ENCODE data around the gene JAKMIP2.

The JAKMIP2 gene

GRCh38 chr5:147735621-147736125 is 46.9 kb downstream of the JAKMIP2 start:
- no peak for DNase-seq (ENCODE audit: low read depth in 1 of 2, low spot score in 1 of 2)
- H3K27me3 ChIP-seq (ENCODE audit: insufficient read depth, poor library complexity, severe bottlenecking) = no peaks in the 10 kb centered on the region
- no peak overlapping the region for H3K4me3 ChIP-seq (replicated peaks; ENCODE audit: insufficient read depth, low read length)
- H3K27ac ChIP-seq (replicated peaks) = no peak overlapping the region
- TF ChIP-seq CTCF (IDR thresholded peaks at IDR 0.05; ENCODE audit: insufficient read depth, low read length) = no peak
- no peak for TF ChIP-seq REST (IDR thresholded peaks at IDR 0.05; ENCODE audit: insufficient replicate concordance, low read depth)
- TF ChIP-seq POLR2AphosphoS5 (IDR thresholded peaks at IDR 0.05; ENCODE audit: low read depth) = no peak
- TF ChIP-seq GABPA (IDR thresholded peaks at IDR 0.05; ENCODE audit: low read depth) = no peak
- TF ChIP-seq SPI1 (IDR thresholded peaks at IDR 0.05; ENCODE audit: borderline replicate concordance, low read depth) = no peak

- no peak overlapping the region for H3K4me3 ChIP-seq (replicated peaks; ENCODE audit: insufficient read depth, low read length)
- no peak for DNase-seq (ENCODE audit: low read depth in 1 of 2, low spot score in 1 of 2)
- no peak overlapping the region for H3K27ac ChIP-seq (replicated peaks)
- TF ChIP-seq POLR2AphosphoS5 (IDR thresholded peaks at IDR 0.05; ENCODE audit: low read depth) = no peak
- TF ChIP-seq REST (IDR thresholded peaks at IDR 0.05; ENCODE audit: insufficient replicate concordance, low read depth) = no peak
- no peak for TF ChIP-seq CTCF (IDR thresholded peaks at IDR 0.05; ENCODE audit: insufficient read depth, low read length)
- no peak for TF ChIP-seq GABPA (IDR thresholded peaks at IDR 0.05; ENCODE audit: low read depth)
- TF ChIP-seq SPI1 (IDR thresholded peaks at IDR 0.05; ENCODE audit: borderline replicate concordance, low read depth) = no peak
- peaks cover 2% of the 10 kb centered on the region for H3K27me3 ChIP-seq (ENCODE audit: insufficient read depth, poor library complexity, severe bottlenecking)
These were observed 47.6 kb downstream of the JAKMIP2 start for GRCh38 chr5:147734894-147735293.

- Histone ChIP-seq H3K4me3 (replicated peaks; ENCODE audit: insufficient read depth, low read length) (no peak overlapping the region), H3K27me3 (ENCODE audit: insufficient read depth, poor library complexity, severe bottlenecking) (peaks cover 2% of the 10 kb centered on the region), H3K27ac (replicated peaks) (no peak overlapping the region)
- TF ChIP-seq CTCF (IDR thresholded peaks at IDR 0.05; ENCODE audit: insufficient read depth, low read length) (no peak), GABPA (IDR thresholded peaks at IDR 0.05; ENCODE audit: low read depth) (no peak), SPI1 (IDR thresholded peaks at IDR 0.05; ENCODE audit: borderline replicate concordance, low read depth) (no peak), POLR2AphosphoS5 (IDR thresholded peaks at IDR 0.05; ENCODE audit: low read depth) (no peak), REST (IDR thresholded peaks at IDR 0.05; ENCODE audit: insufficient replicate concordance, low read depth) (no peak)
- DNase-seq (ENCODE audit: low read depth in 1 of 2, low spot score in 1 of 2) = no peak
These were observed 49.5 kb downstream of the JAKMIP2 start for GRCh38 chr5:147733075-147733474.

All from HL-60 (cell line).